H9 (cell line): ENCODE data around the gene NFASC. TPM values are rescaled to one million over a fixed set of nuclear protein-coding genes. Genes with fewer than 3 reads are reported as not detected.
A peak's percentile ranks its signal among the peaks of the same experiment; 100 is the strongest.

Experiments used
- DNase-seq: peaks from one replicate; pipeline ENCODE4 v3.0.0-alpha.2; 2017
- H2AFZ ChIP-seq: one replicate; pipeline ENCODE4 v1.6.1; 2013; ENCODE audit warnings: mild to moderate bottlenecking, low read length, control low read depth, moderate library complexity
- H2AK5ac ChIP-seq: 2 replicates; pipeline ENCODE4 v1.6.1; 2013; ENCODE audit warnings: low read length, control low read depth, mixed read lengths; ENCODE audit not compliant: insufficient read length
- H2BK120ac ChIP-seq: one replicate; pipeline ENCODE4 v1.6.1; 2013; ENCODE audit warnings: low read depth, mild to moderate bottlenecking, low read length, control low read depth, inconsistent platforms; ENCODE audit not compliant: poor library complexity, severe bottlenecking
- H2BK12ac ChIP-seq: 2 replicates; pipeline ENCODE4 v1.6.1; 2013; ENCODE audit warnings: low read length, control low read depth, mixed read lengths, low read depth; ENCODE audit not compliant: insufficient read length
- H2BK15ac ChIP-seq: 2 replicates; pipeline ENCODE4 v1.6.1; 2013; ENCODE audit warnings: low read depth, low read length, control low read depth
- H2BK20ac ChIP-seq: one replicate; pipeline ENCODE4 v1.6.1; 2013; ENCODE audit warnings: low read depth, mild to moderate bottlenecking, low read length, control low read depth, inconsistent platforms; ENCODE audit not compliant: poor library complexity, severe bottlenecking
- H2BK5ac ChIP-seq: 2 replicates; pipeline ENCODE4 v1.6.1; 2013; ENCODE audit warnings: low read length, control low read depth, mixed read lengths; ENCODE audit not compliant: insufficient read length
- H3K14ac ChIP-seq: 2 replicates; pipeline ENCODE4 v1.6.1; 2013; ENCODE audit warnings: low read length, control low read depth; ENCODE audit not compliant: insufficient read depth
- H3K18ac ChIP-seq: 2 replicates; pipeline ENCODE4 v1.6.1; 2013; ENCODE audit warnings: low read depth, mild to moderate bottlenecking, mixed read lengths, low read length, control low read depth; ENCODE audit not compliant: insufficient read length
- H3K23ac ChIP-seq: 2 replicates; pipeline ENCODE4 v1.6.1; 2013; ENCODE audit warnings: low read length, control low read depth, mixed read lengths, low read depth; ENCODE audit not compliant: insufficient read length
- H3K23me2 ChIP-seq: 2 replicates; pipeline ENCODE4 v1.6.1; 2013; ENCODE audit warnings: low read depth, mild to moderate bottlenecking, mixed read lengths, low read length, control low read depth; ENCODE audit not compliant: insufficient read length, poor library complexity, severe bottlenecking
- H3K27ac ChIP-seq: 2 replicates; pipeline ENCODE4 v1.5.1; 2013; ENCODE audit warnings: low read length, control low read depth, mixed read lengths, low read depth; ENCODE audit not compliant: insufficient read length
- H3K27me3 ChIP-seq: 2 replicates; pipeline ENCODE4 v1.6.1; 2013; ENCODE audit warnings: low read length, control low read depth, inconsistent platforms; ENCODE audit not compliant: insufficient read depth
- H3K4ac ChIP-seq: 2 replicates; pipeline ENCODE4 v1.6.1; 2013; ENCODE audit warnings: low read depth, mild to moderate bottlenecking, control low read depth, inconsistent platforms, low read length, moderate library complexity
- H3K4me1 ChIP-seq: 2 replicates; pipeline ENCODE4 v1.6.1; 2013; ENCODE audit warnings: low read length, control low read depth, inconsistent platforms; ENCODE audit not compliant: insufficient read depth
- H3K4me2 ChIP-seq: 2 replicates; pipeline ENCODE4 v1.6.1; 2013; ENCODE audit warnings: low read length, control low read depth, mixed read lengths; ENCODE audit not compliant: insufficient read length, insufficient read depth
- H3K56ac ChIP-seq: 2 replicates; pipeline ENCODE4 v1.6.1; 2013; ENCODE audit warnings: low read depth, mild to moderate bottlenecking, mixed read lengths, low read length, control low read depth; ENCODE audit not compliant: insufficient read length
- H3K79me1 ChIP-seq: 2 replicates; pipeline ENCODE4 v1.6.1; 2013; ENCODE audit warnings: low read depth, mild to moderate bottlenecking, moderate library complexity, low read length, control low read depth, inconsistent platforms; ENCODE audit not compliant: insufficient read depth, poor library complexity, severe bottlenecking
- H3K79me2 ChIP-seq: 2 replicates; pipeline ENCODE4 v1.6.1; 2013; ENCODE audit warnings: low read length, control low read depth, inconsistent platforms; ENCODE audit not compliant: insufficient read depth
- H3K9ac ChIP-seq: 2 replicates; pipeline ENCODE4 v1.6.1; 2013; ENCODE audit warnings: low read length, control low read depth, mixed read lengths; ENCODE audit not compliant: insufficient read length; ENCODE audit errors: extremely low read depth
- H3K9me3 ChIP-seq: one replicate; pipeline ENCODE4 v1.6.1; 2013; ENCODE audit warnings: low read depth, low read length, inconsistent platforms; ENCODE audit not compliant: control insufficient read depth
- H3T11ph ChIP-seq: one replicate; pipeline ENCODE4 v1.6.1; 2013; ENCODE audit warnings: mild to moderate bottlenecking, low read length, control low read depth, inconsistent platforms
- H4K20me1 ChIP-seq: one replicate; pipeline ENCODE4 v1.6.1; 2013; ENCODE audit not compliant: control insufficient read depth, insufficient read length, insufficient read depth
- H4K5ac ChIP-seq: 2 replicates; pipeline ENCODE4 v1.6.1; 2013; ENCODE audit warnings: low read depth, mild to moderate bottlenecking, mixed read lengths, low read length, control low read depth; ENCODE audit not compliant: insufficient read length
- H4K8ac ChIP-seq: replicated peaks from 2 replicates; pipeline ENCODE4 v1.6.1; 2013; ENCODE audit warnings: low read length, control low read depth, mixed read lengths, low read depth; ENCODE audit not compliant: insufficient read length
- H4K91ac ChIP-seq: 2 replicates; pipeline ENCODE4 v1.6.1; 2013; ENCODE audit warnings: low read depth, mild to moderate bottlenecking, moderate library complexity, mixed read lengths, low read length, control low read depth; ENCODE audit not compliant: insufficient read length
- H3K27ac Mint-ChIP-seq, 3 experiments: 2 replicates in 2 of 3; 3 replicates in 1 of 3; pipeline ENCODE4 v1.8.0; 2020 to 2021; ENCODE audit warnings: mixed read lengths in 3 of 3, mild to moderate bottlenecking in 1 of 3, moderate library complexity in 1 of 3
- H3K27me3 Mint-ChIP-seq: 2 replicates; pipeline ENCODE4 v1.8.0; 2021; ENCODE audit warnings: low read depth, mild to moderate bottlenecking, moderate library complexity, mixed read lengths
- H3K36me3 Mint-ChIP-seq, 3 experiments: 2 replicates in 2 of 3; 3 replicates in 1 of 3; pipeline ENCODE4 v1.8.0; 2020 to 2021; ENCODE audit warnings: low read depth in 3 of 3, mixed read lengths in 3 of 3; ENCODE audit not compliant: insufficient read depth in 1 of 3
- H3K4me1 Mint-ChIP-seq, 2 experiments: 2 replicates each; pipeline ENCODE4 v1.8.0; 2020; ENCODE audit warnings: mixed read lengths in 2 of 2
- H3K4me3 Mint-ChIP-seq, 2 experiments: 2 replicates in 1 of 2; 3 replicates in 1 of 2; pipeline ENCODE4 v1.8.0; 2020 to 2021; ENCODE audit warnings: mild to moderate bottlenecking in 2 of 2, mixed read lengths in 2 of 2, moderate library complexity in 1 of 2
- H3K9me3 Mint-ChIP-seq, 2 experiments: 2 replicates in 1 of 2; 3 replicates in 1 of 2; pipeline ENCODE4 v1.8.0; 2020; ENCODE audit warnings: mild to moderate bottlenecking in 2 of 2, mixed read lengths in 2 of 2, moderate library complexity in 1 of 2
- WGBS: extraction: QIAGEN DNeasy Blood & Tissue Kit; methylation state at CpG from one replicate; pipeline ENCODE4 v1.1.7; 2013; ENCODE audit warnings: missing lambda C conversion rate, low lambda C conversion rate, mixed read lengths; ENCODE audit not compliant: insufficient read length; ENCODE audit errors: extremely low coverage; 5-methylcytosine and 5-hydroxymethylcytosine counted together
- total RNA-seq: library from RNA; stranded (reverse); gene quantifications from 2 replicates; pipeline ENCODE4 v1.2.1, GENCODE V29; 2021
- TF ChIP-seq, protein P1 (sequence below): fragments of 200-600 bp; sonication (generic); conservative IDR thresholded peaks from 3 replicates; pipeline ENCODE4 v1.8.0; 2021; ENCODE audit warnings: antibody characterized with exemption, mild to moderate bottlenecking

The NFASC gene
- total RNA-seq, 1 experiment from 2014 or later = 5.0 TPM

DNA sequence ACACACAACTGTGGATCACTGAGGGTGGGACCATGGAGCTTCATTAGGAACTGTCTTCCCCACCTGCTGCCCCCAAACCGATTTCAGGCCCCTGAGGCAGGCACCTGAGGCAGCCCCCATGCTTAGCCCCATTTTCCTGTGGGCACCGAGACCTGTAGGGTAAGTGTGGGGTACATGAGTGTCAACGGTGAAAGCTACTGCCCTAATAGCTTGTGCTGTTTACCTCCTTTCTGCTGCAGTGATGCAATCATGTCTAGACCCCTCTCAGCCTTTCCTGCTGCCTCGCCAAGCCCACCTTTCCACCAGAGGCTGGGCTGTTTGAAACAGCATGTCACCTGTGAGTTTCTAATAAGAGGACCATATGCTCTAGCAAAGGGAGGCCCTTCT is 53.0 kb downstream of the NFASC start:
- Histone ChIP-seq H2BK12ac (peak overlapping the region; percentile 51), H2BK120ac (no peak overlapping the region)

More for the DNA sequence above, 53.0 kb downstream of the NFASC start:
- Mint-ChIP-seq H3K27ac (peak overlapping the region; percentile 35 to 97 (median 87); a peak in 5 of 7 replicates), H3K36me3 (peaks cover 0 to 2% (median 0%) of the 10 kb centered on the region in 3 experiments; a peak in 1 of 7 replicates), H3K27me3 (no peaks in the 10 kb centered on the region), H3K4me1 (peaks cover 58 to 63% of the 10 kb centered on the region in 2 experiments), H3K4me3 (peak overlapping the region in 1 of 2 experiments; percentile 60; a peak in 2 of 5 replicates), H3K9me3 (no peaks in the 10 kb centered on the region)
- no peak overlapping the region for H3K23ac ChIP-seq
- no peak overlapping the region for H2AFZ ChIP-seq
- H3K14ac ChIP-seq = peak overlapping the region; percentile 0; the same call in 1 of the 2 replicates
- no peak overlapping the region for H3T11ph ChIP-seq
- DNase-seq = no peak
- no peaks in the 10 kb centered on the region for H3K79me2 ChIP-seq
- no peak overlapping the region for H4K8ac ChIP-seq
- no peak overlapping the region for H3K56ac ChIP-seq
- no peak overlapping the region for H3K9ac ChIP-seq
- no peak overlapping the region for H2BK5ac ChIP-seq
- no peaks in the 10 kb centered on the region for H3K79me1 ChIP-seq
- no CpG with 5 or more reads among the region's 4 CpGs for WGBS
- H4K5ac ChIP-seq = no peak overlapping the region
- H2AK5ac ChIP-seq = no peak overlapping the region
- H3K9me3 ChIP-seq = no peaks in the 10 kb centered on the region
- peak overlapping the region; percentile 46 for H3K27ac ChIP-seq
- H3K4me1 ChIP-seq = peaks cover 30% of the 10 kb centered on the region
- no peaks in the 10 kb centered on the region for H4K20me1 ChIP-seq
- H3K4me2 ChIP-seq = peak overlapping the region; percentile 29
- H2BK15ac ChIP-seq = no peak overlapping the region
- no peak overlapping the region for H2BK20ac ChIP-seq
- TF ChIP-seq, protein P1, sequence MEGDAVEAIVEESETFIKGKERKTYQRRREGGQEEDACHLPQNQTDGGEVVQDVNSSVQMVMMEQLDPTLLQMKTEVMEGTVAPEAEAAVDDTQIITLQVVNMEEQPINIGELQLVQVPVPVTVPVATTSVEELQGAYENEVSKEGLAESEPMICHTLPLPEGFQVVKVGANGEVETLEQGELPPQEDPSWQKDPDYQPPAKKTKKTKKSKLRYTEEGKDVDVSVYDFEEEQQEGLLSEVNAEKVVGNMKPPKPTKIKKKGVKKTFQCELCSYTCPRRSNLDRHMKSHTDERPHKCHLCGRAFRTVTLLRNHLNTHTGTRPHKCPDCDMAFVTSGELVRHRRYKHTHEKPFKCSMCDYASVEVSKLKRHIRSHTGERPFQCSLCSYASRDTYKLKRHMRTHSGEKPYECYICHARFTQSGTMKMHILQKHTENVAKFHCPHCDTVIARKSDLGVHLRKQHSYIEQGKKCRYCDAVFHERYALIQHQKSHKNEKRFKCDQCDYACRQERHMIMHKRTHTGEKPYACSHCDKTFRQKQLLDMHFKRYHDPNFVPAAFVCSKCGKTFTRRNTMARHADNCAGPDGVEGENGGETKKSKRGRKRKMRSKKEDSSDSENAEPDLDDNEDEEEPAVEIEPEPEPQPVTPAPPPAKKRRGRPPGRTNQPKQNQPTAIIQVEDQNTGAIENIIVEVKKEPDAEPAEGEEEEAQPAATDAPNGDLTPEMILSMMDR = no peak
- no peaks in the 10 kb centered on the region for H3K23me2 ChIP-seq
- H3K18ac ChIP-seq = peak overlapping the region; percentile 47
- H4K91ac ChIP-seq = no peak overlapping the region
- no peaks in the 10 kb centered on the region for H3K27me3 ChIP-seq
- no peak overlapping the region for H3K4ac ChIP-seq
